Skin epidermis (tissue), 12 donors: ENCODE results near the gene NES.

Source experiments
- H3K27ac ChIP-seq, 21 experiments: fragments of 200-600 bp; sonication (generic) in 11 of 21; one replicate each; pipeline ENCODE4 v1.5.0; 2020; ENCODE audit warnings: mild to moderate bottlenecking in 3 of 21, inconsistent platforms in 2 of 21, moderate library complexity in 2 of 21
- H3K4me3 ChIP-seq, 7 experiments: fragments of 200-600 bp; sonication (generic) in 2 of 7; one replicate each; pipeline ENCODE4 v1.5.0; 2020; ENCODE audit warnings: inconsistent platforms in 2 of 7, mild to moderate bottlenecking in 2 of 7, moderate library complexity in 1 of 7

Gene NES

GRCh38 chr1:156684227-156684782 is 7.1 kb upstream of the NES start:
- H3K4me3 ChIP-seq, result no peak overlapping the region
- peak overlapping the region in 6 of 21 experiments; percentile 6 to 76 (median 22) for H3K27ac ChIP-seq

GRCh38 chr1:156682166-156682890 is 5.1 kb upstream of the NES start:
- Histone ChIP-seq H3K4me3 (no peak overlapping the region), H3K27ac (no peak overlapping the region)

- no peak overlapping the region for H3K27ac ChIP-seq
- H3K4me3 ChIP-seq, result no peak overlapping the region
Measured at GRCh38 chr1:156681196-156681960, 4.2 kb upstream of the NES start.

GRCh38 chr1:156680056-156680455 is 2.8 kb upstream of the NES start:
- H3K27ac ChIP-seq, result no peak overlapping the region
- no peak overlapping the region for H3K4me3 ChIP-seq

- peak overlapping the region in 6 of 7 experiments; percentile 25 to 42 (median 36) for H3K4me3 ChIP-seq
- peak overlapping the region in 4 of 21 experiments; percentile 17 to 57 (median 54) for H3K27ac ChIP-seq
Measured at GRCh38 chr1:156677616-156678596, 699 bp upstream of the NES start.

GRCh38 chr1:156676114-156676819 is 940 bp downstream of the NES start:
- peak overlapping the region; percentile 25 to 42 (median 35) for H3K4me3 ChIP-seq
- peak overlapping the region in 13 of 21 experiments; percentile 0 to 75 (median 42) for H3K27ac ChIP-seq

GRCh38 chr1:156675210-156676113 is 1.7 kb downstream of the NES start:
- Histone ChIP-seq H3K4me3 (peak overlapping the region in 4 of 7 experiments; percentile 25 to 42 (median 36)), H3K27ac (peak overlapping the region in 7 of 21 experiments; percentile 11 to 75 (median 52))

GRCh38 chr1:156673387-156674121 is 3.7 kb downstream of the NES start:
- H3K27ac ChIP-seq, result no peak overlapping the region
- no peak overlapping the region for H3K4me3 ChIP-seq

- Histone ChIP-seq H3K27ac (no peak overlapping the region), H3K4me3 (no peak overlapping the region)
Measured at GRCh38 chr1:156671804-156672203, 5.4 kb downstream of the NES start.

GRCh38 chr1:156670791-156671190 is 6.4 kb downstream of the NES start:
- H3K4me3 ChIP-seq, result no peak overlapping the region
- peak overlapping the region in 1 of 21 experiments; percentile 3 for H3K27ac ChIP-seq

GRCh38 chr1:156670359-156670758 is 6.8 kb downstream of the NES start:
- Histone ChIP-seq H3K4me3 (no peak overlapping the region), H3K27ac (peak overlapping the region in 2 of 21 experiments; percentile 3 to 43)

- no peak overlapping the region for H3K4me3 ChIP-seq
- peak overlapping the region in 1 of 21 experiments; percentile 43 for H3K27ac ChIP-seq
Measured at GRCh38 chr1:156669794-156670193, 7.4 kb downstream of the NES start.

GRCh38 chr1:156668801-156669637 is 8.2 kb downstream of the NES start:
- H3K4me3 ChIP-seq, result no peak overlapping the region
- H3K27ac ChIP-seq, result peak overlapping the region in 3 of 21 experiments; percentile 3 to 71 (median 46)

GRCh38 chr1:156667968-156668709 is 9.1 kb downstream of the NES start:
- Histone ChIP-seq H3K27ac (peak overlapping the region in 14 of 21 experiments; percentile 16 to 71 (median 48)), H3K4me3 (no peak overlapping the region)

GRCh38 chr1:156667610-156667967 is 9.6 kb downstream of the NES start:
- peak overlapping the region in 14 of 21 experiments; percentile 16 to 71 (median 49) for H3K27ac ChIP-seq
- H3K4me3 ChIP-seq, result no peak overlapping the region
